Neuronal stem cell (in vitro differentiated cells): Measurements from ENCODE around the gene CALML3.

ENCODE experiments used
- DNase-seq: peaks from one replicate; pipeline ENCODE4 v3.0.0-alpha.2; 2013; ENCODE audit warnings: low spot score
- H2AFZ ChIP-seq: one replicate; pipeline ENCODE4 v1.6.1; 2013; ENCODE audit warnings: mild to moderate bottlenecking, low read length, inconsistent platforms
- H2AK5ac ChIP-seq: 2 replicates; pipeline ENCODE4 v1.6.1; 2013; ENCODE audit warnings: low read depth, mild to moderate bottlenecking, inconsistent platforms, low read length, moderate library complexity, mixed read lengths
- H2BK120ac ChIP-seq: 2 replicates; pipeline ENCODE4 v1.6.1; 2013; ENCODE audit warnings: low read depth, mild to moderate bottlenecking, inconsistent platforms, low read length, moderate library complexity, mixed read lengths
- H2BK12ac ChIP-seq: one replicate; pipeline ENCODE4 v1.6.1; 2013; ENCODE audit warnings: low read length, inconsistent platforms
- H2BK15ac ChIP-seq: 2 replicates; pipeline ENCODE4 v1.6.1; 2013; ENCODE audit warnings: mild to moderate bottlenecking, low read length, inconsistent platforms, mixed read lengths
- H2BK5ac ChIP-seq: one replicate; pipeline ENCODE4 v1.6.1; 2013; ENCODE audit warnings: inconsistent platforms, mild to moderate bottlenecking, low read length, moderate library complexity
- H3K14ac ChIP-seq: one replicate; pipeline ENCODE4 v1.6.1; 2013; ENCODE audit warnings: low read length, inconsistent platforms
- H3K18ac ChIP-seq: 2 replicates; pipeline ENCODE4 v1.6.1; 2013; ENCODE audit warnings: low read length, inconsistent platforms
- H3K23ac ChIP-seq: 2 replicates; pipeline ENCODE4 v1.6.1; 2013; ENCODE audit warnings: low read depth, mild to moderate bottlenecking, mixed read lengths, low read length, inconsistent platforms; ENCODE audit not compliant: poor library complexity
- H3K27ac ChIP-seq: replicated peaks from 3 replicates; pipeline ENCODE4 v1.5.1; 2013; ENCODE audit warnings: low read length, inconsistent platforms
- H3K27me3 ChIP-seq, 3 experiments: 2 replicates each; pipeline ENCODE4 v1.6.1; 2013; ENCODE audit warnings: low read length in 3 of 3, mild to moderate bottlenecking in 2 of 3, inconsistent platforms in 1 of 3, low read depth in 1 of 3, mixed read lengths in 1 of 3, moderate library complexity in 1 of 3; ENCODE audit not compliant: control insufficient read depth in 3 of 3, insufficient read depth in 3 of 3
- H3K36me3 ChIP-seq, 2 donors: replicated peaks in 1 of 2; 2 replicates each; pipeline ENCODE4 v1.6.1; 2013; ENCODE audit warnings: low read length in 2 of 2; ENCODE audit not compliant: control insufficient read depth in 2 of 2, insufficient read depth in 2 of 2
- H3K4ac ChIP-seq: 2 replicates; pipeline ENCODE4 v1.6.1; 2013; ENCODE audit warnings: inconsistent platforms, mild to moderate bottlenecking, low read length, moderate library complexity
- H3K4me1 ChIP-seq, 2 donors: 1 replicate in 1 of 2; 2 replicates in 1 of 2; pipeline ENCODE4 v1.6.1; 2013; ENCODE audit warnings: low read length in 2 of 2, low read depth in 1 of 2; ENCODE audit not compliant: control insufficient read depth in 2 of 2, insufficient read depth in 1 of 2
- H3K4me2 ChIP-seq: one replicate; pipeline ENCODE4 v1.6.1; 2013; ENCODE audit warnings: mild to moderate bottlenecking, low read length, inconsistent platforms; ENCODE audit not compliant: insufficient read depth, poor library complexity, severe bottlenecking
- H3K4me3 ChIP-seq, 2 donors: 2 replicates each; pipeline ENCODE4 v1.5.1; 2013; ENCODE audit warnings: low read length in 2 of 2, mild to moderate bottlenecking in 2 of 2, inconsistent platforms in 1 of 2, moderate library complexity in 1 of 2
- H3K79me1 ChIP-seq: one replicate; pipeline ENCODE4 v1.6.1; 2013; ENCODE audit warnings: low read depth, mild to moderate bottlenecking, inconsistent platforms, low read length, moderate library complexity
- H3K9ac ChIP-seq: one replicate; pipeline ENCODE4 v1.6.1; 2013; ENCODE audit warnings: mild to moderate bottlenecking, low read depth, low read length, inconsistent platforms; ENCODE audit not compliant: poor library complexity
- H3K9me3 ChIP-seq, 2 donors: replicated peaks in 1 of 2; 2 replicates each; pipeline versions ENCODE3 to v1.6.1; 2013; ENCODE audit warnings: low read length in 2 of 2, mild to moderate bottlenecking in 2 of 2, inconsistent platforms in 1 of 2, low read depth in 1 of 2, mixed read lengths in 1 of 2, moderate library complexity in 1 of 2; ENCODE audit not compliant: control insufficient read depth in 2 of 2, insufficient read depth in 1 of 2
- H4K8ac ChIP-seq: one replicate; pipeline ENCODE4 v1.6.1; 2013; ENCODE audit warnings: low read depth, mild to moderate bottlenecking, inconsistent platforms, low read length, moderate library complexity
- H4K91ac ChIP-seq: one replicate; pipeline ENCODE4 v1.6.1; 2013; ENCODE audit warnings: low read length, low read depth, mild to moderate bottlenecking, inconsistent platforms; ENCODE audit not compliant: poor library complexity
- WGBS, 2 donors: extraction: QIAGEN DNeasy Blood & Tissue Kit; methylation state at CpG; one replicate each; pipeline ENCODE4 v1.1.7; 2013; ENCODE audit warnings: missing lambda C conversion rate in 2 of 2, mixed read lengths in 1 of 2; ENCODE audit not compliant: insufficient read length in 2 of 2, insufficient replicate concordance in 1 of 2; ENCODE audit errors: extremely low coverage in 2 of 2; 5-methylcytosine and 5-hydroxymethylcytosine counted together

CALML3 gene

GRCh38 chr10:5560142-5560816 is 35.5 kb downstream of the CALML3 start:
- no peaks in the 10 kb centered on the region for H3K27me3 ChIP-seq
- H3K36me3 ChIP-seq: no peaks in the 10 kb centered on the region
- no peak overlapping the region for H3K4ac ChIP-seq
- H4K8ac ChIP-seq: no peak overlapping the region
- no peak overlapping the region for H3K4me3 ChIP-seq
- H2AK5ac ChIP-seq: peak overlapping the region; percentile 57
- H3K4me2 ChIP-seq: no peak overlapping the region
- no peak overlapping the region for H3K14ac ChIP-seq
- no peaks in the 10 kb centered on the region for H3K79me1 ChIP-seq
- H3K9ac ChIP-seq: no peak overlapping the region
- H3K23ac ChIP-seq: no peak overlapping the region
- peaks cover 4 to 10% of the 10 kb centered on the region in 2 donors for H3K4me1 ChIP-seq
- H2BK15ac ChIP-seq: no peak overlapping the region
- DNase-seq: no peak
- H2BK5ac ChIP-seq: peak overlapping the region; percentile 58
- no peak overlapping the region for H3K27ac ChIP-seq
- no peak overlapping the region for H2AFZ ChIP-seq
- peak overlapping the region; percentile 73 for H3K18ac ChIP-seq
- H2BK12ac ChIP-seq: no peak overlapping the region
- H4K91ac ChIP-seq: peak overlapping the region; percentile 22
- no CpG with 5 or more reads among the region's 10 CpGs for WGBS, 2 donors
- no peaks in the 10 kb centered on the region for H3K9me3 ChIP-seq
- no peak overlapping the region for H2BK120ac ChIP-seq

- Histone ChIP-seq H3K4ac (peak overlapping the region; percentile 68), H3K4me2 (no peak overlapping the region), H3K18ac (peak overlapping the region; percentile 73), H3K4me3 (no peak overlapping the region), H3K14ac (no peak overlapping the region), H2AK5ac (peak overlapping the region; percentile 86), H3K27me3 (no peaks in the 10 kb centered on the region), H2BK15ac (peak overlapping the region; percentile 82), H3K36me3 (no peaks in the 10 kb centered on the region), H3K4me1 (peaks cover 4 to 10% of the 10 kb centered on the region in 2 donors), H2BK5ac (peak overlapping the region; percentile 58), H2BK12ac (no peak overlapping the region), H2AFZ (no peak overlapping the region), H3K79me1 (no peaks in the 10 kb centered on the region), H3K23ac (peak overlapping the region; percentile 78), H3K27ac (no peak overlapping the region), H4K91ac (peak overlapping the region; percentile 22), H3K9ac (peak overlapping the region; percentile 68), H4K8ac (no peak overlapping the region), H2BK120ac (peak overlapping the region; percentile 37), H3K9me3 (no peaks in the 10 kb centered on the region)
- DNase-seq: no peak
- no CpG with 5 or more reads among the region's 28 CpGs for WGBS, 2 donors
Measured at GRCh38 chr10:5560817-5561703, 36.3 kb downstream of the CALML3 start.

GRCh38 chr10:5561704-5562645 is 37.2 kb downstream of the CALML3 start:
- H3K27ac ChIP-seq: no peak overlapping the region
- H3K36me3 ChIP-seq: no peaks in the 10 kb centered on the region
- peak overlapping the region; percentile 86 for H2AK5ac ChIP-seq
- peak overlapping the region; percentile 48 for H3K18ac ChIP-seq
- no peaks in the 10 kb centered on the region for H3K27me3 ChIP-seq
- H2BK15ac ChIP-seq: no peak overlapping the region
- H2BK12ac ChIP-seq: no peak overlapping the region
- no peaks in the 10 kb centered on the region for H3K9me3 ChIP-seq
- H3K79me1 ChIP-seq: no peaks in the 10 kb centered on the region
- peak overlapping the region; percentile 78 for H3K23ac ChIP-seq
- H2BK5ac ChIP-seq: no peak overlapping the region
- H3K4me1 ChIP-seq: peaks cover 4 to 9% of the 10 kb centered on the region in 2 donors
- H4K91ac ChIP-seq: no peak overlapping the region
- H3K14ac ChIP-seq: no peak overlapping the region
- H3K4me3 ChIP-seq: no peak overlapping the region
- peak overlapping the region; percentile 37 for H2BK120ac ChIP-seq
- H2AFZ ChIP-seq: no peak overlapping the region
- no peak for DNase-seq
- no peak overlapping the region for H3K4ac ChIP-seq
- H3K9ac ChIP-seq: no peak overlapping the region
- no peak overlapping the region for H4K8ac ChIP-seq
- WGBS, 2 donors: no CpG with 5 or more reads among the region's 13 CpGs
- no peak overlapping the region for H3K4me2 ChIP-seq
